Fibroblast of mammary gland (primary cell): ENCODE data around the gene KIFAP3.
A peak's percentile ranks its signal among the peaks of the same experiment; 100 is the strongest.
"Not testable (repeated sequence)": the region's sequence is repeated elsewhere in the genome, so short reads cannot be mapped to it uniquely, and the experiment has no call there.

Source experiments
- DNase-seq: peaks from one replicate; pipeline ENCODE4 v3.0.0-alpha.2; 2010; ENCODE audit warnings: low read depth
- H3K4me3 ChIP-seq: 2 replicates; pipeline ENCODE4 v1.5.1; 2011; ENCODE audit warnings: low read depth, mild to moderate bottlenecking, low read length, moderate library complexity; ENCODE audit not compliant: control insufficient read depth
- TF ChIP-seq, protein P1 (sequence below): conservative IDR thresholded peaks from 2 replicates; pipeline ENCODE4 v1.5.1; 2011; ENCODE audit warnings: low read depth, low read length, inconsistent platforms; ENCODE audit not compliant: control insufficient read depth, insufficient read depth

Gene KIFAP3

DNA sequence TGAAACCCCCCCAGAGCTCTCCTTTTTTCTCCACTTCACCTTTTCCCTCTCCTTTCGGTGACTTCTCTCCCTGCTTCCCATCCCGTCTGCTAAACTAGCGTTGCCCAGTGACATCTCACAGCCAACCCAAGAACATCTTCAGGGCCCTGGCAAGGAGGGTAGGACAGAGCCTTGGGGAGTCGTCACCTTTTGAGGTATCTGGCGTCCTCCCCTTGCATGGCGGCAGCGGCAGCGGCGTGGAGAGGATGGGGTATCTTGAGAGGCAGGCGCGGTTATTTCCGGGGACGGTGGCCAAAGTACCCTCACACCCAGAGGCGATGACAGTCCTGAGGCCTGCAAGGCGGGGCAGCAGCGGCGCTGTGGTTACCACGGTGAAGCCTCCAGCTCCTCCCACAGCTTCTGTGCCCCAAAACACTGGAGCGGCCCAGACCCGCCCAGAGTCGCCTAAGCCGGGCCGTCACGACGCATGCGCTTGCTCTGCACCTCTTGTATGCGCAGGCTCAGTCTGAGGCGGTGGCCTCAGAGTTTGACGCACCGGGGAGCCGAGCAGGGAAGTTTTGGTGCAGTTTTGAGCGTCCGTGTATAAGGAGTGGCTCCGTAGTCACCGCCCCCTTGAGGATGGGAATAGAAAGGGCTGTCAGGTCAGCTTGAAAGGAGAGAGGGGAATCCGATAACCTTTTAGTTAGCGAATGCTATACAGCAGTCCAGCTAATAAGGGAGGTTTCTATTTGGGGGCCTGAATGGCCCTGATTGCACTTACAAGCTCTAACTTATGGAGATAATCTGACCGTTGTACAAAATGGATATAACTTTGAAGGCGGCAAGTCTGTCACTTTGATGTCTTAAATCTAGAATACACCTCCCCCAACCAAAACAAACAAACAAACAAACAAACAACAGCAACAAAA is at the start of gene KIFAP3:
Gene KIFAP3, minus strand, starts transcription at position 446 of the 908 bp plus-strand sequence. Its CDS starts 228 bp downstream, at position 218.
- DNase-seq, result peak; percentile 98
- TF ChIP-seq, protein P1, sequence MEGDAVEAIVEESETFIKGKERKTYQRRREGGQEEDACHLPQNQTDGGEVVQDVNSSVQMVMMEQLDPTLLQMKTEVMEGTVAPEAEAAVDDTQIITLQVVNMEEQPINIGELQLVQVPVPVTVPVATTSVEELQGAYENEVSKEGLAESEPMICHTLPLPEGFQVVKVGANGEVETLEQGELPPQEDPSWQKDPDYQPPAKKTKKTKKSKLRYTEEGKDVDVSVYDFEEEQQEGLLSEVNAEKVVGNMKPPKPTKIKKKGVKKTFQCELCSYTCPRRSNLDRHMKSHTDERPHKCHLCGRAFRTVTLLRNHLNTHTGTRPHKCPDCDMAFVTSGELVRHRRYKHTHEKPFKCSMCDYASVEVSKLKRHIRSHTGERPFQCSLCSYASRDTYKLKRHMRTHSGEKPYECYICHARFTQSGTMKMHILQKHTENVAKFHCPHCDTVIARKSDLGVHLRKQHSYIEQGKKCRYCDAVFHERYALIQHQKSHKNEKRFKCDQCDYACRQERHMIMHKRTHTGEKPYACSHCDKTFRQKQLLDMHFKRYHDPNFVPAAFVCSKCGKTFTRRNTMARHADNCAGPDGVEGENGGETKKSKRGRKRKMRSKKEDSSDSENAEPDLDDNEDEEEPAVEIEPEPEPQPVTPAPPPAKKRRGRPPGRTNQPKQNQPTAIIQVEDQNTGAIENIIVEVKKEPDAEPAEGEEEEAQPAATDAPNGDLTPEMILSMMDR, result peak; percentile 65
- peak within 1 kb of the TSS; percentile 80 for H3K4me3 ChIP-seq

DNA sequence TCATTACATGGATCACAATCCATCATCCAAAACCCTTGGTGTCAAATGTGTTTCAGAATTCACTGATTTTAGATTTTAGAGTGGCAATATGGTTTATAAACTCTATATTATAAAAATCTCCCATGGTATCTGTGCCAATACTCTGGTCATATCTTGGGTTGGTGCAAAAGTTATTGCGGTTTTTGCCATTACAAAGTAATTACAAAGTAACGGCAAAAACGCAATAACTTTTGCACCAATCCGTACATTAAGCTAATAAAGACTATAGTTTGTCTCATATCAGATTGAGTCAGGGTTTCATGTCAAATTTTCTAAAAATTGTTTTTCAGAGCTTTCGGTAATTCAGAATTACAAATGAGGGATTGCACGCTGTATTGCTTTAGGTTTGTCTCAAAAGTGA is 47.9 kb upstream of the KIFAP3 start:
- H3K4me3 ChIP-seq, result no peak overlapping the region
- no peak for DNase-seq
- TF ChIP-seq, protein P1, result no peak

DNA sequence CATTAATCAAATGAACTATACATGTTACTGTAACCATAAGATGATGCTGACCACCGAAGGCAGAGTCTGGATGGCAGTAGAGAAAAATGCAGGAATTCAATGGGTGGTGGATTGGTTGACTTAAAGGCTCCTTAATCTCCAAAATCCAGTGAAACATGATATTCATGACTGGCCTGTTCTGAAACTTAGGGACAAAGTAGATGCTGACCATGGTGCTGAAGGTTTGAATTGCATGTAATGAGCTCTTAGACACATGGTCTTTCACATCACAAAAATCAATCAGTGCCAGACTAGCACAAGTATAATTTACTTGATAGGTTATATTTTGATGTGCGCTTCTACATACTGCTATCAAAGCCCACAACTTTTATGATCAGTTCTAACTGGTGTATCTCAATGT is 40.4 kb upstream of the KIFAP3 start:
- H3K4me3 ChIP-seq, result no peak overlapping the region
- TF ChIP-seq, protein P1, result no peak
- peak; percentile 59 for DNase-seq

DNA sequence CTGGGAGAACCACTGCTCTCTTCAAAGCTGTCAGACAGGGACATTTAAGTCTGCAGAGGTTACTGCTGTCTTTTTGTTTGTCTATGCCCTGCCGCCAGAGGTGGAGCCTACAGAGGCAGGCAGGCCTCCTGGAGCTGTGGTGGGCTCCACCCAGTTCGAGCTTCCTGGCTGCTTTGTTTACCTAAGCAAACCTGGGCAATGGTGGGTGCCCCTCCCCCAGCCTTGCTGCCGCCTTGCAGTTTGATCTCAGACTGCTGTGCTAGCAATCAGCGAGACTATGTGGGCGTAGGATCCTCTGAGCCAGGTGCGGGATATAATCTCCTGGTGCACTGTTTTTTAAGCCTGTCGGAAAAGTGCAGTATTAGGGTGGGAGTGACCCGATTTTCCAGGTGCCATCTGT is 38.6 kb upstream of the KIFAP3 start:
- not testable (repeated sequence) for DNase-seq, H3K4me3 ChIP-seq

DNA sequence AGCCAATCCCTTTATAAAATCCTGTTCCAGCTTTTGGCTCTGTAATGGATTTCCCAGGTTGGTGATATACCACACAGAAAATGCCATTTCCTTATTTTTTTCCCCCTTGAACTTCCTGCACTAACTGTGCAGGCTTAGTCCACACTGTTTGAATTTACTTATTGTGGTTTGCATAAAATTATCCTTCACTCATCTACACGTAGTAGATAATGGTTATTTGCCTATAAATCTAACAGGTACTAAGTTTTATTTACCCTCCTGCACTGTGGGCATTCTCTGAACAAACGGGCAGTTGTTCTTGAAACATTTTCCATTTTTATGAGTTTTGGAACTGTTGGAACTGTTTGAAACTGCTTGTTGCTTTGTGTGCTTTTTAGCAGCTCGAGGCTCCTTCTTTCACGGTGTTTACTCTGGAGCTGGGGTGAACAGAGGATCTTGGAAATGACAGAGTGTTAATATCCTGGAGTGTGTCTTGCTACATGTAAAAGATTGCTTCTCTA is 23.0 kb upstream of the KIFAP3 start:
- no peak for DNase-seq
- no peak overlapping the region for H3K4me3 ChIP-seq
- TF ChIP-seq, protein P1, result no peak

DNA sequence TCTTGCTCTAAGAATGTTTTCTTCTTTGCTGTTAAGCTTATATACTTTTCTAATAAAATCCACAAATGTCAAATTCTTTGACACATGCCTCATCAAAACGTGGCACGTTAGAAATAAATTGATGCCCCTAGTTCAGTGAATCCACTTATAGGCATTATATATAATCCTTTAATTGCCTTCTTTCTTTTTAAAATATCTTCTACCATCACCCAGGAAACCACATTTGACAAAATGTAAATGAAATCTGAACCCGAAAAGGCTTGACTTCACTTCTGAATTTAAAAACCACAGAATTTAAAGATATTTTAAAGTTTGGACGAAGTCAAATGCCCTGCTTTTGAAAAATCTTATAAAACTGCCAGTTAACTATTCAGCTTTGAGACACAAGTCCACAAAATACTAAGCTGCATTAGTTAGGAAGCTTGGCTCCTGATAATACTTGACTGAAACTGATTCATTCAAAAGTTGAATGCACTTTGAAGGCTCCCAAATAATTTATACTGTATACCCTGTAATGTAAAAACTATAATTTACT is 22.4 kb upstream of the KIFAP3 start:
- no peak for DNase-seq
- TF ChIP-seq, protein P1, result no peak
- no peak overlapping the region for H3K4me3 ChIP-seq
